Measurements from ENCODE around the gene EML4. TPM values are rescaled to one million over a fixed set of nuclear protein-coding genes. Genes with fewer than 3 reads are reported as not detected.
A peak's percentile ranks its signal among the peaks of the same experiment; 100 is the strongest.
"Not testable (repeated sequence)": the region's sequence is repeated elsewhere in the genome, so short reads cannot be mapped to it uniquely, and the experiment has no call there.

The EML4 gene
- total RNA-seq, 3 donors from 2014 or later = 47.9 to 88.3 (median 66.3) TPM

DNA sequence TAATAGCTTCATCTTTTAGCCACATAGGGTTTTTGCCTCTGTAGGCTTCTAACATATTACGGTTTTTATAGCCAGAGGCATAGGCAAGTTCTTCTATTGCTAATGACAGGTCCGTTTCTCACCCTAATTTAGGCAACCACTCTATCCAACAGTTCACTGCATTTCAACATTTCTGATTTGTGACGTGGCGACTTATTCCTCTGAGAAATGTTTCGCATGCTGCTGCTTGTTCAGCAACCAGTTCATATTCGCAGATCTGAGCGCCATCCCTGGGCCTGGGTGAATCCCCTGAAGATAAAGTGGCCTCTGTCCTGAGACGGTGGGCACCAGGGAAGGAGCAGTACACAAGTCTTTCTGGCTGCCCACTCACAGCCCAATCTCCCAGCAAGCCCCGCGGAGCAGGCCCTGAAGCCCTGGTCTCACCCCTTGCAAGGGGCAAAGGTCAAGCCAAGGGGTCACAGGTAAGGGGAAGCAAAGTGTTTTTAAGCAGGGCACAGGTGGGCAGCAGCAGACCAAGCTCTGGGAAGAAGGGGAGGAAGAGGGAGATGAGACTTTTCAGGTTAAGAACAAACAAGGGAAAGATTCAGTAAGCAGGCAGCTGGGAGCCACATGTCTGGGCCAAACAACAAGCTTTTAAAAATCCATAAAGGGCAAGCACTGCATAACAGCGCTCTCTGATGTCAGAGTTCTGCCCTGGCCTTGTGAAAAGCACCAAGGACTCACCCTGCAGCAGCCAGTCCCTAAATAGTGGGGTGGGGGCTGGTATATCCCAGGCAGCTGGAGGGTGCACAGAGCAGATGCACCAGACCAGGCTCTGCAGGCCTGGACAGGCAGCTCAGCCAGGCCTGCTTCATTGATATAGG is 202.7 kb downstream of the EML4 start:
- intact Hi-C loops (cut with DNase I, micrococcal nuclease) = no loop called here

DNA sequence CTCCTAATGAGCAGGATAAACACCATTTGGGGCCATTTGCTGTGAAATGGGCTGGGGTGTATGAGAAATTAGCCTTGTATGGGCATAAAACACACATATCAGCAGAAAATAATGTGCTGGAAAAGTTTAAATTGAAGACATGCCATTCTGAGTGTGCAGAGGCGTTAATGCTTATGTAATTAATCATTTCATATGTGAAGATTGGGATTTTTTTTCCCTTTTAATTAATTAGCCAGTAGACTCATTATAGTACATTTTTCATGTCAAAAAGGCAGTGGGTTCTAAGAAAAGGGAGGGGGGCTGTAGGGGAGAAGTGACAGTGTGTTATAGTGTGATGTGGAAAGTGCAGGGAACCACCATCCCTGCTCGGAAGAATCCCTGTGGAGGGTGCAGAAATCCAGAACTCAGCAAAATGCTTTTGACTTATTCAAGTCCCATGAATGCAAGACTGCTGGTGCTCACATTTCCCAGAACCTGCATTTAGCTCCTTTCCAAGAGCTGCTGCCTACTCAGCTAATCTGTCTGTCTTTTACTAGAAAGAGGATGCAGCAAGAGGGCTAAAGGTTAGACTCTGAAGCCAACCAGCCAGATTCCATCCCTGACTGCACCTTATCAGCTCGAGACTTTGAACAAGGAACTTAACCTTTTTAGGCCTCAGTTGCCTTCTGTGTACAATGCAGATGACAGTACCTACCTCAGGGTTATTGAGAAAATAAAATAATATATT is 203.5 kb downstream of the EML4 start:
- Histone ChIP-seq H3K4me1 (ENCODE audit: low read depth) (peaks cover 11% of the 10 kb centered on the region), H3K4me3 (no peak overlapping the region), H3K36me3 (ENCODE audit: low read depth) (no peaks in the 10 kb centered on the region), H3K9me3 (no peaks in the 10 kb centered on the region)
- TF ChIP-seq, protein P1, sequence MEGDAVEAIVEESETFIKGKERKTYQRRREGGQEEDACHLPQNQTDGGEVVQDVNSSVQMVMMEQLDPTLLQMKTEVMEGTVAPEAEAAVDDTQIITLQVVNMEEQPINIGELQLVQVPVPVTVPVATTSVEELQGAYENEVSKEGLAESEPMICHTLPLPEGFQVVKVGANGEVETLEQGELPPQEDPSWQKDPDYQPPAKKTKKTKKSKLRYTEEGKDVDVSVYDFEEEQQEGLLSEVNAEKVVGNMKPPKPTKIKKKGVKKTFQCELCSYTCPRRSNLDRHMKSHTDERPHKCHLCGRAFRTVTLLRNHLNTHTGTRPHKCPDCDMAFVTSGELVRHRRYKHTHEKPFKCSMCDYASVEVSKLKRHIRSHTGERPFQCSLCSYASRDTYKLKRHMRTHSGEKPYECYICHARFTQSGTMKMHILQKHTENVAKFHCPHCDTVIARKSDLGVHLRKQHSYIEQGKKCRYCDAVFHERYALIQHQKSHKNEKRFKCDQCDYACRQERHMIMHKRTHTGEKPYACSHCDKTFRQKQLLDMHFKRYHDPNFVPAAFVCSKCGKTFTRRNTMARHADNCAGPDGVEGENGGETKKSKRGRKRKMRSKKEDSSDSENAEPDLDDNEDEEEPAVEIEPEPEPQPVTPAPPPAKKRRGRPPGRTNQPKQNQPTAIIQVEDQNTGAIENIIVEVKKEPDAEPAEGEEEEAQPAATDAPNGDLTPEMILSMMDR (IDR thresholded peaks at IDR 0.05) = no peak
- intact Hi-C loops (cut with DNase I, micrococcal nuclease) = no loop called here
- DNase-seq = no peak
- no peak for ATAC-seq

More for the DNA sequence above, 202.7 kb downstream of the EML4 start:
- Histone ChIP-seq H3K4me1 (ENCODE audit: low read depth) (peaks cover 11% of the 10 kb centered on the region), H3K36me3 (ENCODE audit: low read depth) (no peaks in the 10 kb centered on the region), H3K4me3 (no peak overlapping the region), H3K9me3 (no peaks in the 10 kb centered on the region)
- no peak for DNase-seq
- TF ChIP-seq, protein P1 (IDR thresholded peaks at IDR 0.05) = no peak
- ATAC-seq = no peak

DNA sequence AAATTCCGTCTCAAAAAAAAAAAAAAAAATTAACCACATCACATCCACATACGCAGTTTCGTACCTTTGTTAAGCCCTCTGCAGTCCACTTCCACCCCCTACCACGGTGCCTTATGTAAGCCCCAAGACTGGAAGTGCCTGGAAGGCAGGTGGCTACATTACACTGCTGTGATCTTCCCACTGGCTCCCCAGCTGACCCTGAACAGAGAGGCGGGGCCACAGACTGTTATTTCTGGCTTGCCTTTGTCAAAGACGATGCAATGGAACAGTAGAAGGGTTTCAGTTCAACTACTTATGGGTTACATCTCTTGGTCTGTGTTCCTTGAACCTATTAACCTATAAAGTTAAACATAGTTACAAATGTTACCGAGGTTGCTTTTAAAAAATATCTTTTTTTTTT is 207.6 kb downstream of the EML4 start:
- TF ChIP-seq, protein P1 (IDR thresholded peaks at IDR 0.05) = no peak
- no peaks in the 10 kb centered on the region for H3K4me1 ChIP-seq (ENCODE audit: low read depth)
- no peak for DNase-seq
- no peak overlapping the region for H3K4me3 ChIP-seq
- H3K36me3 ChIP-seq (ENCODE audit: low read depth) = no peaks in the 10 kb centered on the region
- H3K9me3 ChIP-seq = no peaks in the 10 kb centered on the region
- intact Hi-C loops (cut with DNase I, micrococcal nuclease) = no loop called here
- ATAC-seq = no peak

DNA sequence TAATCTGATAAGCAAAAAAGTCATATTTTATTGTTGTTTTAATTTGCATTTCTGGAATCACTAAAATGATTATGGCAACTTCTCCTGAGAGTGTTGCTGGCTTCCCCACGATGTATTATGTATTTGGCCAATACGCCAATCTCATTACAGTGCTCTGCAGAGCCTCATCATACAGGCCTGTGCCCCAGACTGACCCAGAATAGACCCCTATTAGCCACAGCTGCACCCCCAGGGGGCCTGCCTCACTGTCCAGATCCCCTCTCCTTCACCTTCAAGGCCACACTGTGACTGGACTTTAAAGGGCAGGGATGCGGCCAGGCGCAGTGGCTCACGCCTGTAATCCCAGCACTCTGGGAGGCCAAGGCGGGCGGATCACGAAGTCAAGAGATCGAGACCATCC is 209.3 kb downstream of the EML4 start:
- no peak overlapping the region for H3K4me3 ChIP-seq
- no peaks in the 10 kb centered on the region for H3K4me1 ChIP-seq (ENCODE audit: low read depth)
- intact Hi-C loops (cut with DNase I, micrococcal nuclease) = no loop called here
- DNase-seq (no peak), ATAC-seq (no peak)
- H3K9me3 ChIP-seq = no peaks in the 10 kb centered on the region
- H3K36me3 ChIP-seq (ENCODE audit: low read depth) = no peaks in the 10 kb centered on the region
- TF ChIP-seq, protein P1 (IDR thresholded peaks at IDR 0.05) = no peak

DNA sequence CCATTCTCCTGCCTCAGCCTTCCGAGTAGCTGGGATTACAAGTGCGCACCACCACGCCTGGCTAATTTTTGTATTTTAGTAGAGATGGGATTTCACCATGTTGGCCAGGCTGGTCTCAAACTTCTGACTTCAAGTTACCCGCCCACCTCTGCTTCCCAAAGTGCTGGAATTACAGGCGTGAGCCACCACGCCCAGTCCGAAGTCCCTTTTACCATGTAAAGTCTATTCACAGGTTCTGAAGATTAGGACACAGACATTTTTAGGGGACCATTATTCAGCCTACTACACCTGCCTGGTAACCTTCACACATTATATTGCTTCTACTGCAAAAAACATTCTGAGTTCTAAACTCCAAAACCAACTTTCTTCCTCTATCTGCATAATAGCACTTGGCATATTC is 210.9 kb downstream of the EML4 start:
- ATAC-seq (peak; percentile 78), DNase-seq (peak in 2 of 3 donors; percentile 64 to 84)
- intact Hi-C loops (cut with DNase I, micrococcal nuclease) = loop anchor here in 1 of 2 donors (10.0 kb wide), 1 partner anchor 105 kb away; no protein-coding TSS in a partner anchor
- H3K4me3 ChIP-seq; H3K9me3 ChIP-seq; H3K4me1 ChIP-seq (ENCODE audit: low read depth); H3K36me3 ChIP-seq (ENCODE audit: low read depth): not testable (repeated sequence)

DNA sequence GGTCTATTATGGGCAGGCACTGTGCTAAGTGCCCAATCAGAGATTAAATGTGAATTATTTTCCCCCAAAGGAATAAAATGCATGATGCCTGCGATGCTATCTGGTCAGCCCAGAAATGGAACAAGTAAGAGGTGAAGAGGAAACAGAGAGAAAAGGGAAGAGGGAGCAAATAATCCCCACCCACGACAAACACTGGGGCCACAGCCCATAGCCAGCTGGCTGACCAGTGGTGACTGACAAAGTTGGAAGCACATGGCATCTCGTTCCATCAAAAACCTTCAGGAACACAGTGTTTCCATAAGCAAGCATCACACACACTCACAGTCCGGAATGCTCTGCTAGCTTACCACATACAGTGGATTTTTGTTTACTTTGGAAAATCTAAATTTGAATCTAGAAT is 213.0 kb downstream of the EML4 start:
- ATAC-seq (peak; percentile 64), DNase-seq (no peak)
- no peaks in the 10 kb centered on the region for H3K36me3 ChIP-seq (ENCODE audit: low read depth)
- H3K9me3 ChIP-seq = no peaks in the 10 kb centered on the region
- H3K4me1 ChIP-seq (ENCODE audit: low read depth) = no peaks in the 10 kb centered on the region
- TF ChIP-seq, protein P1 (IDR thresholded peaks at IDR 0.05) = no peak
- no peak overlapping the region for H3K4me3 ChIP-seq
- intact Hi-C loops (cut with DNase I, micrococcal nuclease) = loop anchor here in 1 of 2 donors (10.0 kb wide), 1 partner anchor 103 kb away; no protein-coding TSS in a partner anchor
